Activated naive CD8-positive, alpha-beta T cell treated with anti-CD3 and anti-CD28 coated beads, Interleukin-2, amount 10 ng/mL, durations not matched to agents 7 days and 5 days (primary cell): ENCODE results near the gene UBAC2. TPM values are rescaled to one million over a fixed set of nuclear protein-coding genes. Genes with fewer than 3 reads are reported as not detected.
A peak's percentile ranks its signal among the peaks of the same experiment; 100 is the strongest.

Experiments used
- ATAC-seq: fragments of 150-1000 bp; cut with Tn5 transposase; one replicate; pipeline ENCODE4 v1.10.0; 2021; ENCODE audit warnings: low read depth, moderate library complexity
- POLR2A ChIA-PET: fragments of 350-600 bp; sonication (Branson Sonifier 250); formaldehyde crosslinking; loops from one replicate; lab custom pipeline; 2021; ENCODE audit warnings: antibody characterized with exemption; lab: Charles Lee
- DNase-seq: peaks from one replicate; pipeline ENCODE4 v3.0.0; 2021
- H3K27ac Mint-ChIP-seq: one replicate; pipeline ENCODE4 v1.8.0; 2022; ENCODE audit warnings: mild to moderate bottlenecking, mixed read lengths
- H3K27me3 Mint-ChIP-seq: one replicate; pipeline ENCODE4 v1.8.0; 2022; ENCODE audit warnings: mild to moderate bottlenecking, moderate library complexity, mixed read lengths
- H3K36me3 Mint-ChIP-seq: one replicate; pipeline ENCODE4 v1.8.0; 2021; ENCODE audit warnings: mild to moderate bottlenecking, mixed read lengths
- H3K4me1 Mint-ChIP-seq: one replicate; pipeline ENCODE4 v1.8.0; 2021; ENCODE audit warnings: mixed read lengths
- H3K4me3 Mint-ChIP-seq: one replicate; pipeline ENCODE4 v1.8.0; 2022; ENCODE audit warnings: mild to moderate bottlenecking, moderate library complexity, mixed read lengths
- H3K9me3 Mint-ChIP-seq: one replicate; pipeline ENCODE4 v1.8.0; 2021; ENCODE audit warnings: mixed read lengths
- total RNA-seq, 2 experiments: library from RNA; stranded (reverse); gene quantifications; one replicate each; pipeline ENCODE4 v1.2.3, GENCODE V29; 2021

UBAC2 gene
- total RNA-seq, 2 experiments from 2014 or later = 79.1 to 80.8 TPM

DNA sequence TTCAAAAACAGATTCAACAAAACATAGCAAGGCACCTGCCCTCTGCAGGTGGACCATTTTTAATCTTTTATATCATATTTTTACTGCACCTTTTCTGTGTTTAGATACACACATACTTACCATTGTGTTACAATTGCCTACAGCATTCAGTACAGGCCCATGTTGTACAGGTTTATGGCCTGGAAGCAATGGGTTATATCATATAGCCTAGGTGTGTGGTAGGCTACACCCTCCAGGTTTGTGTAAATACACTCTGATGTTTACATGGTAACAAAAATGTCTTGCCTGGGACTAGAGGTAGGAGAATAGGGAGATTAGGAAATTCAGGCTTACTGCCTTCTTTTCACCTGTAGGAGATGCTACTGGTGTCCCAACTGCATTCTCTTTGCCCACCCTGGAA is 8.2 kb upstream of the UBAC2 start:
- peaks cover 14% of the 10 kb centered on the region for H3K4me1 Mint-ChIP-seq
- H3K27me3 Mint-ChIP-seq = no peaks in the 10 kb centered on the region
- no peak overlapping the region for H3K4me3 Mint-ChIP-seq
- H3K36me3 Mint-ChIP-seq = no peaks in the 10 kb centered on the region
- ATAC-seq (no peak), DNase-seq (no peak)
- no peaks in the 10 kb centered on the region for H3K9me3 Mint-ChIP-seq
- no peak overlapping the region for H3K27ac Mint-ChIP-seq
- POLR2A ChIA-PET = no interaction called here

DNA sequence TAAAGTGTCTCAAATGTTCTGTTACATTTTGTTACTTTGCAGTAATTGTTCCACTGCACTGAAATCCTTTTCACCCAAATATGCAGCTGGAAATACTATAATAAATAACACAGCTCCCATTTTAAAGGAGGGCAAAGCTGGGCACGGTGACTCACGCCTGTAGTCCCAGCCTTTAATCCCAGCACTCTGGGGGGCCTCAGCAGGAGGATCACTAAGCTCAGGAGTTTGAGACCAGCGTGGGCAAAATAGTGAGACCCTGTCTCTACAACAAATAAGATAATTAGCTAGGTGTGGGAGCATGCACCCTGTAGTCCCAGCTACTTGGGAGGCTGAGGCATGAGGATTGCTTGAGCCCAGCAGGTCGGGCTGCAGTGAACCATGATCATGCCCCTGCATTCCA is 7.5 kb upstream of the UBAC2 start:
- ATAC-seq (no peak), DNase-seq (no peak)
- Mint-ChIP-seq H3K27me3 (no peaks in the 10 kb centered on the region), H3K36me3 (no peaks in the 10 kb centered on the region), H3K27ac (no peak overlapping the region), H3K9me3 (no peaks in the 10 kb centered on the region), H3K4me3 (no peak overlapping the region), H3K4me1 (peaks cover 14% of the 10 kb centered on the region)
- POLR2A ChIA-PET = no interaction called here

DNA sequence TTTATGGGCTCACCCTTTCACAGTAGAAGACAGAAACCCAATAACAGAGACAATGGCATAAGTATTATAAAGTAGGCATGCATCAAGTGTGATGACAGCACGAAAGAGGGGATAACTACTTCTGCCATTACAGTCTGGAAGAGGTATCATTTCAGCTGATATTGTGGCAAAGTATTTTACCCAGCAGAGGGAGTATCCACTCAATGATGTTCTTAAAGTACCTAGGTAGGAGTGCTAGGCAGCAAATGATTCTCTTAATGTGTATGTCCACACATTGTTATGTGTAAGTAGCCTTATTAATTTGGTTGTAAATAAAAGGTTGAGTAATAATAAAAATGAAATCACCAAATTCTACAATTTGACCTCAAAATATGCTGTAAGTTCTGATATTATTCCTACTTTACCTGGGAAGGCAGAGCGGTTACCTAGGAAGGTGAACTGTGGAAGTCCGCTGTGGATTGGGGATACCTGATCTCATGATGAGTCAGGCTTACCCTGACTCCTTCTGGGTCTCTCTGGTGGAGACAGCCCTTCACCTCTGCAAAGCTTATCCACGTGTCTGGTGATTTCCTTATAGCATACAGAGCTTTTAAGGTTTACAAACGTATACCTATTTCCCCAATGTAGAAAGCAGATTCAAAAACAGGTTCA is 4.1 kb upstream of the UBAC2 start:
- no peak for DNase-seq
- Mint-ChIP-seq H3K4me3 (no peak overlapping the region), H3K9me3 (no peaks in the 10 kb centered on the region), H3K4me1 (peaks cover 21% of the 10 kb centered on the region), H3K27ac (no peak overlapping the region), H3K36me3 (no peaks in the 10 kb centered on the region), H3K27me3 (no peaks in the 10 kb centered on the region)
- POLR2A ChIA-PET = interaction anchor here (1.1 to 2.9 kb wide), 2 partner anchors 69 to 72 kb away, joined by 3 to 9 read pairs; no protein-coding TSS in a partner anchor
- no peak for ATAC-seq

DNA sequence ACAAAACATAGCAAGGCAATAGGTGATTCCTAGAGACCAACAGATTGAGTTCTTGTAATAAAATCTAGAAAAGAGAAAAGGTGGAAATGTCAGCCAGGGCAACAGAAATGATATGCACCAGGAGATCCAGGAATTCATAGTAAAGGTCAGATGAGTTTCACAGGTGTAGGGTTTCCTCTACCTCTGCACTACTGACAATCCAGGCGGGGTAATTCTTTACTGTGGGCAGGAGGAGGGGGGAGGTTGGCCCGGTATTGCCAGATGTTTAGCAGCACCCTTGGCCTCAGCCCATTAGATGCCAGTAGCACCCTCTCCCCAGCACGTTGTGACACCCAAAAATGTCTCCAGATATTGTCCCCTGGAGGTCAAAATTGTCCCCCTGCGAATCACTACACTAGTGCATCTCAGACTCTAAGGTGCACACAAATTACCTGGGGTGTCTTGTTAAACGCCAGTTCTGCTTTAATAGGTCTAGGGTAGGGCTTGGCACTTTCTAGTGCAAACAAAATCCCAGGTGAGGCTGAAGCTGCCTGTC is 3.5 kb upstream of the UBAC2 start:
- Mint-ChIP-seq H3K9me3 (no peaks in the 10 kb centered on the region), H3K36me3 (no peaks in the 10 kb centered on the region), H3K27ac (no peak overlapping the region), H3K27me3 (no peaks in the 10 kb centered on the region), H3K4me3 (no peak overlapping the region), H3K4me1 (peaks cover 21% of the 10 kb centered on the region)
- POLR2A ChIA-PET = interaction anchor here (1.1 to 2.9 kb wide), 2 partner anchors 68 to 71 kb away, joined by 3 to 9 read pairs; no protein-coding TSS in a partner anchor
- ATAC-seq (no peak), DNase-seq (no peak)

- H3K27me3 Mint-ChIP-seq = no peaks in the 10 kb centered on the region
- ATAC-seq = peak; percentile 0
- no peak for DNase-seq
- POLR2A ChIA-PET = interaction anchor here (0.8 to 9.0 kb wide), 22 partner anchors 9 to 237 kb away, joined by 3 to 158 read pairs (median 6); partner anchors contain the start of gene GPR18
- no peaks in the 10 kb centered on the region for H3K9me3 Mint-ChIP-seq
- peaks cover 3% of the 10 kb centered on the region for H3K36me3 Mint-ChIP-seq
- peaks cover 42% of the 10 kb centered on the region for H3K4me1 Mint-ChIP-seq
- peak overlapping the region; percentile 98 for H3K4me3 Mint-ChIP-seq
- H3K27ac Mint-ChIP-seq = peak overlapping the region; percentile 99
These were observed 868 bp upstream of the UBAC2 start for GRCh38 chr13:99199541-99200431.

DNA sequence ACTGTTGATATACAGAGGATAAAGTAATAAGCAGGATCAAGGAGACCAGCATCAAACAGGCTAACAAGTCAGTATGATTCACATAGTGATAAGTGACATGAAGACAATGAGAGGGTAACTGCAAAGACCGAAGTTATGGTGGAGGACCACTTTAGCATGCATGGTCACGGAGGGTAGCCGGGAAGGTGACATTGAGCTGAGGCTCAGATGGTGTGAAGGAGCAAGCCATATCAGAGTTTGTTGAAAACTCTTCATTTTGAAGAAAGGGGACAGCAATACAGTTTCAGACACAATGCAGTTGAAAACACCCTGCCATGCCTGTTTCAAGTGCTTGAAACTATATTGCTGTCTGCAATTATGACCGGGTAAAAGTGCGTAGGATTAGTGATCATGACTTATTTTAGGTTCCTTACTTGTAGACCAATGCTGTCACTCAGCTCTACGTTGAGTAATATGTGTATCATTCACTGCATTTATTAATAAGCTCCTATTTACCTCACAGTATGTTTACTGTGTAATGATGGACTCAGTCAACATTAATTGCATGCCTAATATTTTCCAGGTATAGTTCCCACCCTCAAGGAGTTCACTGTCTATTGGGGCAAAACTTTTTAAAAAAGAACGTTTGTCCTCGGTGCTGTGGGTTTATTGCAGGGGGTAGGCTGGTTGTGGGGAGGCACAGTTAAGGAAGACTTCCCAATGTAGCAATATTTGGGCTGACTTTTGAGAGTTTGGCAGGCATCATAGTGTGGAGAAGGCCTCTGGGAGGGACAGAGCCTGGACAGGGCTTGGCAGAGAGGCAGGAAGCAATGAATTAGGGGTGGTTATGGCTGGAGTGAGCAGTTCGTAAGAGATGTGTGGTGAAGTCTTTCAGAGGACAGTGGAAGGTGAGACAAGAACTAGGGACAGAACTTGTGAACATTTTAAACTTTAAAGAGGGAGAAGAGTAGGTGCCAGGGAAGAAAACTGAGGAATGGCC is 3.2 kb downstream of the UBAC2 start:
- no peaks in the 10 kb centered on the region for H3K27me3 Mint-ChIP-seq
- ATAC-seq (no peak), DNase-seq (peak; percentile 39)
- H3K27ac Mint-ChIP-seq = peak overlapping the region; percentile 93
- H3K4me1 Mint-ChIP-seq = peaks cover 60% of the 10 kb centered on the region
- H3K4me3 Mint-ChIP-seq = peak overlapping the region; percentile 83
- H3K36me3 Mint-ChIP-seq = peaks cover 31% of the 10 kb centered on the region
- no peaks in the 10 kb centered on the region for H3K9me3 Mint-ChIP-seq
- POLR2A ChIA-PET = interaction anchor here (1.0 to 9.0 kb wide), 5 partner anchors 13 to 56 kb away, joined by 3 to 158 read pairs (median 5); partner anchors contain the start of gene GPR18

GRCh38 chr13:99205621-99206220 is 5.1 kb downstream of the UBAC2 start:
- ATAC-seq (no peak), DNase-seq (peak; percentile 21)
- peaks cover 62% of the 10 kb centered on the region for H3K4me1 Mint-ChIP-seq
- H3K9me3 Mint-ChIP-seq = no peaks in the 10 kb centered on the region
- H3K27me3 Mint-ChIP-seq = no peaks in the 10 kb centered on the region
- peak overlapping the region; percentile 93 for H3K27ac Mint-ChIP-seq
- peak overlapping the region; percentile 83 for H3K4me3 Mint-ChIP-seq
- peaks cover 38% of the 10 kb centered on the region for H3K36me3 Mint-ChIP-seq
- POLR2A ChIA-PET = interaction anchor here (7.7 to 9.0 kb wide), 2 partner anchors 11 to 51 kb away, joined by 106 to 158 read pairs; partner anchors contain the start of gene GPR18

DNA sequence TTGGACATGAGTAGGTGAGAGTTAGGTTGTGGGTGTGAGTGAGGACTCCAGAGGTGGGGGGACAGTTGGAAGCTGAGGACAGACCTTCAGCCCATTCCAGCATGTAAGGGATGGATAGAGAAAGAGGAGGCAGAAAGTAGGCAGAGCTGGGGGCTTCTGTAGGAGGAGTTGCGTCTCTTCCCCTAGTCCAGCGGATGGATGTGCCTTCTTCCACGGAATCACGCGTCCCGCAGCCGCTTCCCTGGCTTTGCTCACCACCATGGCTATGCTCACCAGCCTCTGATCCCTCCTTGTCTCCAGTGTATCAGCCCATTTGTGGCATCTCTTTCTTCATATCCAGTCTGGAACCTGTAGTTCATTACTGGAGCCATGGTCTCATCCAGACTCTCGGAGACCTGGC is 5.6 kb downstream of the UBAC2 start:
- Mint-ChIP-seq H3K27me3 (no peaks in the 10 kb centered on the region), H3K9me3 (no peaks in the 10 kb centered on the region), H3K4me1 (peaks cover 66% of the 10 kb centered on the region), H3K4me3 (peak overlapping the region; percentile 9), H3K27ac (peak overlapping the region; percentile 93), H3K36me3 (peaks cover 43% of the 10 kb centered on the region)
- ATAC-seq (no peak), DNase-seq (peak; percentile 19)
- POLR2A ChIA-PET = interaction anchor here (7.7 to 9.0 kb wide), 2 partner anchors 11 to 50 kb away, joined by 106 to 158 read pairs; partner anchors contain the start of gene GPR18

DNA sequence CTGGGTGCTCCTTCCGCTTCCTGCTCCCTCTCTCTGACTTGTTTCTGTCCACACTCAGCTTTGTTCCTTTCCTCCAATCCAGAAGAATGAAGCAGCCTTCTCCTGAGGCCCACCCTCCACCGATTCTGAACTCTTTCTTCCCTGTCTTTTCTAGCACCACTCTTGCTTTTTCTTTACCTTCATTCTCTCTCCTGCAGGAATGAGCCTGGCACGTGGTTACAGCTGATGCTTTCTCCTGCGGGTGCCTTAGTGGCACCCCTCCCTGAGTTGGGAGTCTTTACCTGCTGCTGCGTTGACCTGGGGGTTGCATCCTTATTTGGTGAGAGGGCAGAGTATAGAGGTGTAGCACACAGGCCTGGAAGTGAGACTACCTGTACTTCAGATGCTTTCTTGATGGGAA is 6.2 kb downstream of the UBAC2 start:
- Mint-ChIP-seq H3K9me3 (no peaks in the 10 kb centered on the region), H3K4me3 (peak overlapping the region; percentile 9), H3K27ac (no peak overlapping the region), H3K4me1 (peaks cover 70% of the 10 kb centered on the region), H3K27me3 (no peaks in the 10 kb centered on the region), H3K36me3 (peaks cover 46% of the 10 kb centered on the region)
- POLR2A ChIA-PET = interaction anchor here (1.6 kb wide), 1 partner anchor 53 kb away, joined by 3 read pairs; no protein-coding TSS in a partner anchor
- ATAC-seq = no peak
- DNase-seq = no peak

DNA sequence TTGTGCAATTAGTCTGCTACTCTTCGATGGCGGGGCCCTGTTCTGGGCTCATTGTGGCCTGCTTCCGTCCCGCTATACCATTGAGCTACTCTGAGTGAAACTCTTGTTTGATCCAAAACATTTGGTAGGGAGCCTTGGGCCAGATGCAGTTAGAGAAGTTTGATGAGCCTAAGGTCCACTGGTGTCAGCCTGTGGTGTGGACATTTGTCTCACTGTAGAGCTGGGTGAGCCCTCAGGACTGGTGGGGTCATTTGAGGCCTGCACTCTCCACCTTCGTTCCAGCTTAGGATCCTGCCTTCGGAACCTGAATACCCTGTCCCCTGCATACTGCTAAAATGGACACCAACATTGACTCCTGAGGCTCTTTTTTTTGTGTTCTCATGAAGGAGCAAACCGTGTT is 6.9 kb downstream of the UBAC2 start:
- no peak overlapping the region for H3K27ac Mint-ChIP-seq
- peaks cover 49% of the 10 kb centered on the region for H3K36me3 Mint-ChIP-seq
- no peaks in the 10 kb centered on the region for H3K9me3 Mint-ChIP-seq
- DNase-seq = no peak
- ATAC-seq = no peak
- peaks cover 65% of the 10 kb centered on the region for H3K4me1 Mint-ChIP-seq
- no peak overlapping the region for H3K4me3 Mint-ChIP-seq
- no peaks in the 10 kb centered on the region for H3K27me3 Mint-ChIP-seq
- POLR2A ChIA-PET = interaction anchor here (1.6 kb wide), 1 partner anchor 52 kb away, joined by 3 read pairs; no protein-coding TSS in a partner anchor

DNA sequence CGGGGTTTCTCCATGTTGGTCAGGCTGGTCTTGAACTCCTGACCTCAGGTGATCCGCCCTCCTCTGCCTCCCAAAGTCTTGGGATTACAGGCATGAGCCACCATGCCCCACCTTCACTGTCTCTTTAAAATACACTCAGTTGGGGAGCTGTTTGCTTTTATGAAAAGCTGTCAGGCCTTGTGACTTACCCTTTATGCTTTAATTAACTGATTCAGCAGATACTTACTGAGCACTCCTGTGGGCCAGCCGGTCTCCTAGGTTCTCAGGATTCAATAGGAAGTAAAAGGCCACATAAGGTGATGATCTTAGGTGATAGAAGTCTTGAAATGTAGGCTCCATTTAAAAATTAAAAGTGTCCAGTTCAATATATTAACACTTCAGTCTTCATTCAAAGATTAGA is 7.5 kb downstream of the UBAC2 start:
- POLR2A ChIA-PET = interaction anchor here (0.5 to 1.6 kb wide), 2 partner anchors 36 to 52 kb away, joined by 3 read pairs; no protein-coding TSS in a partner anchor
- peaks cover 63% of the 10 kb centered on the region for H3K4me1 Mint-ChIP-seq
- peaks cover 51% of the 10 kb centered on the region for H3K36me3 Mint-ChIP-seq
- H3K27me3 Mint-ChIP-seq = no peaks in the 10 kb centered on the region
- H3K4me3 Mint-ChIP-seq = no peak overlapping the region
- DNase-seq (no peak), ATAC-seq (no peak)
- no peaks in the 10 kb centered on the region for H3K9me3 Mint-ChIP-seq
- no peak overlapping the region for H3K27ac Mint-ChIP-seq
